H1 (cell line): ENCODE measurements around the gene TACC2. TPM values are rescaled to one million over a fixed set of nuclear protein-coding genes. Genes with fewer than 3 reads are reported as not detected.

ENCODE experiments used
- CTCF ChIA-PET: fragments of 300-600 bp; sonication (Branson Sonifier 250); formaldehyde crosslinking; loops from one replicate; lab custom pipeline; 2021; ENCODE audit not compliant: partially characterized antibody; lab: Charles Lee
- POLR2A ChIA-PET: fragments of 300-600 bp; sonication (Branson Sonifier 250); formaldehyde crosslinking; loops from one replicate; lab custom pipeline; 2021; ENCODE audit warnings: inconsistent platforms; ENCODE audit not compliant: partially characterized antibody; lab: Charles Lee
- DNase-seq, 2 experiments: peaks; one replicate each; pipeline versions ENCODE4 v3.0.0 to v3.0.0-alpha.2; 2010 to 2022; ENCODE audit warnings: low spot score in 2 of 2, low read depth in 1 of 2, mixed read lengths in 1 of 2
- FAIRE-seq: peaks from 2 replicates; lab custom pipeline; 2011; peaks lifted over from hg19 to GRCh38; lab: Jason Lieb, UNC
- H2AFZ ChIP-seq: 2 replicates; pipeline ENCODE4 v1.8.1; 2012; ENCODE audit warnings: low read length, inconsistent platforms
- H2AK5ac ChIP-seq: 2 replicates; pipeline ENCODE4 v1.6.1; 2013; ENCODE audit warnings: low read depth, low read length
- H2BK120ac ChIP-seq: replicated peaks from 2 replicates; pipeline ENCODE3; 2013; ENCODE audit warnings: low read depth, low read length, inconsistent platforms
- H2BK12ac ChIP-seq: 2 replicates; pipeline ENCODE4 v1.6.1; 2013; ENCODE audit warnings: low read depth, low read length
- H2BK15ac ChIP-seq: 2 replicates; pipeline ENCODE4 v1.6.1; 2013; ENCODE audit warnings: low read length
- H2BK20ac ChIP-seq: 2 replicates; pipeline ENCODE4 v1.6.1; 2013; ENCODE audit warnings: low read length
- H2BK5ac ChIP-seq: 2 replicates; pipeline ENCODE4 v1.6.1; 2013; ENCODE audit warnings: low read depth, low read length
- H3K14ac ChIP-seq: 2 replicates; pipeline ENCODE4 v1.6.1; 2013; ENCODE audit warnings: inconsistent platforms; ENCODE audit not compliant: insufficient read length
- H3K18ac ChIP-seq: 2 replicates; pipeline ENCODE4 v1.6.1; 2013; ENCODE audit warnings: low read length; ENCODE audit errors: extremely low read depth
- H3K23ac ChIP-seq: 2 replicates; pipeline ENCODE4 v1.6.1; 2013; ENCODE audit warnings: inconsistent platforms; ENCODE audit not compliant: insufficient read length
- H3K23me2 ChIP-seq: 2 replicates; pipeline ENCODE4 v1.6.1; 2013; ENCODE audit warnings: low read depth, low read length
- H3K27ac ChIP-seq: 2 replicates; pipeline ENCODE4 v1.6.1; 2011; ENCODE audit warnings: low read depth, low read length, inconsistent platforms
- H3K27me3 ChIP-seq, 4 experiments: replicated peaks in 1 of 4; 1 replicate in 1 of 4; 2 replicates in 3 of 4; pipeline versions ENCODE4 v1.6.1 to v1.8.1; 2011 to 2013; ENCODE audit warnings: low read length in 3 of 4, mild to moderate bottlenecking in 3 of 4, inconsistent platforms in 2 of 4, mixed read lengths in 2 of 4, moderate library complexity in 1 of 4; ENCODE audit not compliant: control insufficient read depth in 3 of 4, insufficient read depth in 3 of 4; ENCODE audit errors: extremely low read depth in 1 of 4
- H3K36me3 ChIP-seq, 4 experiments: 2 replicates each; pipeline versions ENCODE4 v1.6.1 to v1.8.1; 2011 to 2013; ENCODE audit warnings: mild to moderate bottlenecking in 4 of 4, low read length in 3 of 4, moderate library complexity in 2 of 4, control low read depth in 1 of 4, inconsistent platforms in 1 of 4; ENCODE audit not compliant: insufficient read depth in 4 of 4, control insufficient read depth in 2 of 4
- H3K4ac ChIP-seq: replicated peaks from 2 replicates; pipeline ENCODE3; 2013; ENCODE audit warnings: low read length, low read depth, mixed read lengths, inconsistent platforms; ENCODE audit not compliant: insufficient read length
- H3K4me1 ChIP-seq, 4 experiments: replicated peaks in 1 of 4; 1 replicate in 1 of 4; 2 replicates in 3 of 4; pipeline versions ENCODE4 v1.6.1 to v1.8.1; 2011 to 2013; ENCODE audit warnings: low read length in 3 of 4, inconsistent platforms in 2 of 4, mixed read lengths in 1 of 4; ENCODE audit not compliant: insufficient read depth in 4 of 4, control insufficient read depth in 3 of 4
- H3K4me2 ChIP-seq, 2 experiments: 2 replicates each; pipeline versions ENCODE4 v1.6.1 to v1.8.1; 2011 to 2013; ENCODE audit warnings: low read depth in 2 of 2, low read length in 2 of 2, control low read depth in 1 of 2, inconsistent platforms in 1 of 2, mild to moderate bottlenecking in 1 of 2; ENCODE audit not compliant: insufficient read depth in 1 of 2
- H3K4me3 ChIP-seq, 4 experiments: fragments of 200-600, 300-600 bp in 1 of 4; sonication (generic), shearing (Covaris generic), sonication (Bioruptor Twin) in 1 of 4; 2 replicates each; pipeline versions ENCODE4 v1.5.1 to v1.8.1; 2011 to 2016; ENCODE audit warnings: low read length in 4 of 4, low read depth in 3 of 4, control low read depth in 2 of 4, inconsistent platforms in 2 of 4, mild to moderate bottlenecking in 2 of 4, mixed read lengths in 1 of 4, moderate library complexity in 1 of 4; ENCODE audit not compliant: insufficient read depth in 2 of 4; ENCODE audit errors: extremely low read depth in 1 of 4
- H3K56ac ChIP-seq: replicated peaks from 2 replicates; pipeline ENCODE3; 2013; ENCODE audit warnings: low read depth, mild to moderate bottlenecking, mixed read lengths, low read length, inconsistent platforms; ENCODE audit not compliant: insufficient read length
- H3K79me1 ChIP-seq: 2 replicates; pipeline ENCODE4 v1.6.1; 2013; ENCODE audit warnings: low read depth, low read length, control low read depth
- H3K79me2 ChIP-seq, 2 experiments: 2 replicates each; pipeline versions ENCODE4 v1.6.1 to v1.8.1; 2012 to 2013; ENCODE audit warnings: low read length in 2 of 2, mild to moderate bottlenecking in 2 of 2, inconsistent platforms in 1 of 2; ENCODE audit not compliant: insufficient read depth in 2 of 2, control insufficient read depth in 1 of 2
- H3K9ac ChIP-seq, 4 experiments: replicated peaks in 1 of 4; 1 replicate in 1 of 4; 2 replicates in 3 of 4; pipeline versions ENCODE4 v1.6.1 to v1.8.1; 2011 to 2013; ENCODE audit warnings: low read depth in 3 of 4, low read length in 3 of 4, control low read depth in 2 of 4, mild to moderate bottlenecking in 2 of 4, moderate library complexity in 2 of 4, inconsistent platforms in 1 of 4; ENCODE audit errors: extremely low read depth in 1 of 4
- H3K9me3 ChIP-seq, 2 experiments: 2 replicates each; pipeline versions ENCODE4 v1.6.1 to v1.8.1; 2012 to 2013; ENCODE audit warnings: mild to moderate bottlenecking in 2 of 2, moderate library complexity in 2 of 2, control low read depth in 1 of 2, inconsistent platforms in 1 of 2, low read depth in 1 of 2, low read length in 1 of 2, mixed read lengths in 1 of 2; ENCODE audit not compliant: insufficient read depth in 2 of 2
- H4K20me1 ChIP-seq, 2 experiments: replicated peaks in 1 of 2; 2 replicates each; pipeline versions ENCODE3 to v1.8.1; 2011 to 2013; ENCODE audit warnings: inconsistent platforms in 2 of 2, low read length in 2 of 2, mild to moderate bottlenecking in 1 of 2; ENCODE audit not compliant: insufficient read depth in 2 of 2, control insufficient read depth in 1 of 2
- H4K5ac ChIP-seq: 2 replicates; pipeline ENCODE4 v1.6.1; 2013; ENCODE audit warnings: low read length, low read depth, mixed read lengths, inconsistent platforms; ENCODE audit not compliant: insufficient read length
- H4K8ac ChIP-seq: 2 replicates; pipeline ENCODE4 v1.8.0; 2013; ENCODE audit warnings: mild to moderate bottlenecking, moderate library complexity, low read length, inconsistent platforms; ENCODE audit not compliant: insufficient read depth; ENCODE audit errors: extremely low read depth
- H4K91ac ChIP-seq: replicated peaks from 2 replicates; pipeline ENCODE3; 2013; ENCODE audit warnings: low read length, mixed read lengths, inconsistent platforms; ENCODE audit not compliant: insufficient read length
- BACH1 ChIP-seq: IDR thresholded peaks from 2 replicates; pipeline ENCODE4 v1.6.1; 2012; ENCODE audit warnings: low read length, improper control_type of control experiment
- EZH2 ChIP-seq: fragments of 200-600 bp; sonication (generic); IDR thresholded peaks from 2 replicates; pipeline ENCODE4 v1.7.1; 2012; ENCODE audit warnings: low read depth, mild to moderate bottlenecking, moderate library complexity, low read length, inconsistent platforms; ENCODE audit not compliant: severe bottlenecking
- JUND ChIP-seq: IDR thresholded peaks from 2 replicates; pipeline ENCODE4 v1.6.1; 2011; ENCODE audit warnings: mild to moderate bottlenecking, improper control_type of control experiment, low read length
- RNF2 ChIP-seq: fragments of 200-900, 300-1000 bp; sonication (generic); IDR thresholded peaks from 2 replicates; pipeline ENCODE4 v1.7.1; 2016; ENCODE audit warnings: borderline replicate concordance, low read depth, mild to moderate bottlenecking, antibody characterized with exemption, low read length; ENCODE audit not compliant: poor library complexity, severe bottlenecking; ENCODE audit errors: missing control alignments
- SIN3A ChIP-seq, 2 experiments: IDR thresholded peaks in 1 of 2; conservative IDR thresholded peaks in 1 of 2; 2 replicates each; pipeline ENCODE4 v1.6.1; 2011 to 2012; ENCODE audit warnings: low read length in 2 of 2, improper control_type of control experiment in 1 of 2, low read depth in 1 of 2, mild to moderate bottlenecking in 1 of 2
- SIRT6 ChIP-seq: IDR thresholded peaks from one replicate; pipeline ENCODE4 v1.7.1; 2012; ENCODE audit warnings: low read length, inconsistent platforms
- SP1 ChIP-seq: IDR thresholded peaks from 2 replicates; pipeline ENCODE4 v1.6.1; 2011; ENCODE audit warnings: low read depth, low read length
- YY1 ChIP-seq: IDR thresholded peaks from 2 replicates; pipeline ENCODE4 v1.6.1; 2011; ENCODE audit warnings: low read depth, mild to moderate bottlenecking, low read length
- WGBS, 2 experiments: shearing (Covaris generic) in 1 of 2; methylation state at CpG; one replicate each; pipeline versions ENCODE4 v1.1.6 to v1.1.7; 2013 to 2015; ENCODE audit warnings: low lambda C conversion rate in 2 of 2, mixed read lengths in 2 of 2, inconsistent platforms in 1 of 2, low coverage in 1 of 2, missing lambda C conversion rate in 1 of 2; ENCODE audit not compliant: insufficient replicate concordance in 2 of 2, insufficient coverage in 1 of 2, insufficient read length in 1 of 2; ENCODE audit errors: extremely low coverage in 1 of 2, missing lambda C conversion rate in 1 of 2; 5-methylcytosine and 5-hydroxymethylcytosine counted together
- polyA plus RNA-seq, 7 experiments: library from polyadenylated mRNA; depleted of rRNA in 3 of 7; stranded (reverse) in 5 of 7; unstranded in 2 of 7; fragments of >200 nt in 5 of 7; fragments of 200-250 nt in 2 of 7; gene quantifications; 1 replicate in 5 of 7; 2 replicates in 1 of 7; 4 replicates in 1 of 7; pipeline versions ENCODE4 v1.2.1 to v1.2.3, GENCODE V29; 2011 to 2013; ENCODE audit warnings: missing spikeins in 2 of 7, mixed read lengths in 2 of 7
- total RNA-seq: library from RNA; stranded (reverse); fragmentation: NEBNext Ultra II Directional; extraction: Animal tissue kit (Norgen Biotek cat#: 25700); gene quantifications from 2 replicates; pipeline ENCODE4 v1.2.1, GENCODE V29; 2021

TACC2 gene
- total and polyA plus RNA-seq, 2 of the 8 experiments (the other 6 are each of a cell fraction or from before 2014, with no cell fraction given), result 21.2 to 46.6 TPM

GRCh38 chr10:122208571-122209430, 219.8 kb downstream of the TACC2 start:
- CTCF ChIA-PET, result interaction anchor here (0.7 to 2.4 kb wide), 9 partner anchors 10 to 158 kb away, joined by 3 to 8 read pairs (median 6); no protein-coding TSS in a partner anchor
- WGBS, 2 experiments, result 88% methylated on average over 14 of the region's 14 CpGs; no CpG with 5 or more reads in 1 of the 2 experiments
- DNase-seq, result no peak

More at GRCh38 chr10:122208571-122209430, 219.8 kb downstream of the TACC2 start:
- Histone ChIP-seq H4K8ac (no peak overlapping the region), H3K27me3 (no peaks in the 10 kb centered on the region), H3K4me2 (no peak overlapping the region), H2BK12ac (no peak overlapping the region), H3K36me3 (peaks cover 7 to 18% (median 12%) of the 10 kb centered on the region in 4 experiments; a peak in 6 of 8 replicates), H3K18ac (no peak overlapping the region), H2AFZ (no peak overlapping the region), H3K79me2 (peaks cover 0 to 41% of the 10 kb centered on the region in 2 experiments; a peak in 2 of 4 replicates), H2BK5ac (no peak overlapping the region), H2AK5ac (no peak overlapping the region), H3K79me1 (peaks cover 14% of the 10 kb centered on the region), H3K9me3 (no peaks in the 10 kb centered on the region), H3K23me2 (no peaks in the 10 kb centered on the region; the same call in 1 of the 2 replicates), H3K9ac (no peak overlapping the region; a peak in 1 of 7 replicates), H3K56ac (no peak overlapping the region), H3K27ac (no peak overlapping the region), H3K4me3 (no peak overlapping the region), H4K5ac (no peak overlapping the region), H3K4ac (no peak overlapping the region), H2BK20ac (no peak overlapping the region), H2BK15ac (no peak overlapping the region), H3K23ac (no peak overlapping the region), H2BK120ac (no peak overlapping the region), H3K14ac (no peak overlapping the region), H4K20me1 (peaks cover 3 to 12% of the 10 kb centered on the region in 2 experiments), H4K91ac (no peak overlapping the region), H3K4me1 (no peaks in the 10 kb centered on the region; a peak in 2 of 7 replicates)
- POLR2A ChIA-PET, result interaction anchor here (1.5 to 2.4 kb wide), 2 partner anchors 16 to 25 kb away, joined by 5 to 7 read pairs; no protein-coding TSS in a partner anchor
- FAIRE-seq, result no peak
- TF ChIP-seq YY1, result no peak
- no peak for TF ChIP-seq EZH2
- TF ChIP-seq SP1, result no peak
- no peak for TF ChIP-seq RNF2
- TF ChIP-seq JUND, result no peak
- no peak for TF ChIP-seq SIRT6
- no peak for TF ChIP-seq SIN3A (conservative IDR thresholded peaks at IDR 0.05 in 1 of 2, IDR thresholded peaks at IDR 0.05 in 1 of 2; ENCODE audit: low read depth in 1 of 2, low read length in 2 of 2)
- TF ChIP-seq BACH1, result no peak
